GM18508 (cell line): Measurements from ENCODE around the gene OR9A2.

ENCODE experiments used
- ATAC-seq: cut with Tn5 transposase; IDR thresholded peaks from one replicate; pipeline ENCODE4 v1.9.1; 2021; ENCODE audit warnings: moderate number of reproducible peaks; ENCODE audit not compliant: insufficient read depth, unreplicated experiment

Gene OR9A2

DNA sequence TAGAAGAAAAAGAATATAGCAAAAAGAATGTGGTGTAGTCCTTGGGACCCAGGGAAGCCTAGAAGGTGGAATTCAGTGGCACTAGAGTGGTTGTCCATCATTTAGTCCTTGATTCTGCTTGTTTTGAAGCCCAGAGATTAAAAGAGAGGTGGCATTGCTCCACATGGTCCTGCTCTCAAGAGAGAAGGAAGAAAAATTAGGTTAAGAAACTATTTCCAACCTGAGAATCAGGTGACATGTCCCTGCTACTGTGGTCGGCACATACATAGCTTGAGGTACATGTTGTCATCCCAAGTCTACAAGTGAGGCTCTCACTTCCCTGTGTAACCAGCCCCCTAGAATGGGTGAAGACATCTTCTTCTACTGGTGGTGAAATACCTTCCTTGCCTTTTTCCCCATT is at the start of gene OR9A2:
OR9A2 (minus strand) TSS at position 101 of the 400 bp plus-strand sequence; CDS start at position 101, 0 bp downstream.
- no peak for ATAC-seq

DNA sequence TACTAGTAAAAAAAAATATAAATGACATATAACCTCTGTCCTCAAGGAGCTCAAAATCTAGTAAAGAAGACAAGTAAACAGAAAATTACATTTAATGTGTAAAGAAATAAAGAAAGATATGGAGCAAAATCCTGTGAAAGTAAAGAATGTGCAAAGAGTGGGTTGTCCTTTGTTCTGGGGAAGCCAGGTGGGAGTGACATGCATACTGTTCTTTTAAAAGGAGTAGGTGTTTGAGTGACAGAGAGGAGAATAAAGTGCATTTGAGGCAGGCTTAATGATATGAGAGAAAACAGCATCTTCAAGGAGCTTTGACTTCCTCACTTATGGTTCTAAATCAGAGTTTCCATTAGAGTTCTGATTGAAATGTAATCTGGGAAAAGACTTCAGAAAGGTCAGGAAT is 47.2 kb upstream of the OR9A2 start:
- no peak for ATAC-seq

DNA sequence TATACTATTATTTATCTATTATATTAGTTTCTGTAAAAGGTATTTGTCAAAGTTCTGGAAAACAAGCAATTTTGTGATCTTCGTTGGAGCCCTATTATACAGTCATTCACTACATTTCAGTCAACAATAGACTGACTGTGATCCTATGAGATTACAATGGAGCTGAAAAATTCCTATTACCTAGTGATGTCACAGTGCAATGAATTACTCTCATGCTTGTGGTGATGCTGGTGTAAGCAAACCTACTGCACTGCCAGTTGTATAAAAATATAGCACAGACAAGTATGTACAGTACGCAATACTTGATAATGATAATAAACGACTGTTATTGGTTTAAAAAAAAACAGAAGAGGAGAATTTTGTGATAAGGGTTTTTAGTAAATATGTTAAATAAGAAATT is 46.6 kb upstream of the OR9A2 start:
- no peak for ATAC-seq

DNA sequence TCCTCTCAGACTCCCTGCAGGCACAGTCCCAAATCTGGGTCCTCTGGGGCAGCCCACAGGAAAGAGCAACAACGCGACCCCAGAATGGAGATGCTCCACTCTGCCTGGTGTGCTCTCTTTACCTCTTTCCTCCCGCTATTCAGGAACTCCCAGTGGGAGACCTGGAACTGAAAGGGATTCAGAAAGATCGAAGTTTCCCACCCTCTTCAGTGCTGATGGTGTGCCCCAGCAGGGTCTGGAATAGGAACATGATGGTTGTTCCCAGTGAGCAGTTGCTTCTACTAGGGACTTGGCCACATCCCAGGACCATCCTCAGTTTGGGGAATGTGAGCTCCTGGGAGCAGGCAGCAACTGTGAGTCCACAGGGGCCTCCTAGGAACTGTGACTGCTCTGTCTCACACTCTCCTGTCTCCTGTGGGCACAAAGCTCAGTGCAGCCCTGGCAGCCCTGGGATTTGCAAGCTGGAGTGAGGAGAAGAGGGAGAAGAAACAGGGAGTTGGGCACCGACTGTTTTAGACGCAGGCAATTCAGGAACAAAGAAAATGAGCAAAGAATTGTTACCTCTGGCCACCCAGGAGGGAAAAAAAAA is 43.1 kb upstream of the OR9A2 start:
- no peak for ATAC-seq

GRCh38 chr7:143068446-143068845 is 41.5 kb upstream of the OR9A2 start:
- ATAC-seq = no peak

- ATAC-seq = no peak
Measured at GRCh38 chr7:143063741-143064140, 36.8 kb upstream of the OR9A2 start.

DNA sequence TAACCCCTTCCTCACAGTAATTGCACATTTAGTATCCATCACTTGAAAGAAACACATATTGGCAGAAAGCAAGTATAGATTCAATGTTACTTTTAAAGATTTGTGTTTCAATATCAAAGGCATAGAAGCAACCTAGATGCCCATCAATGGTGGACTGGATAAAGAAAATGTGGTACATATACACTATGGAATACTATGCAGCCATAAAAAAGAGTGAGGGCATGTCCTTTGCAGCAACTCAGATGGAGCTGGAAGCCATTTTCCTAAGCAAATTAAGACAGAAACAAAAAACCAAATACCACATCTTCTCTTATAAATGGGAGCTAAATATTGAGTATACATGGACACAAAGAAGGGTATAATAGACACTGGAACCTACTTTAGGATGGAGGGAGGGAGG is 28.8 kb upstream of the OR9A2 start:
- no peak for ATAC-seq

GRCh38 chr7:143054621-143055020 is 27.7 kb upstream of the OR9A2 start:
- no peak for ATAC-seq

GRCh38 chr7:143052041-143052440 is 25.1 kb upstream of the OR9A2 start, which contains the start of gene OR6V1:
Gene OR6V1, plus strand, starts transcription at chr7:143052341. Its CDS starts 0 bp downstream, at chr7:143052341.
- ATAC-seq = no peak

GRCh38 chr7:143050931-143051330 is 24.0 kb upstream of the OR9A2 start:
- ATAC-seq = no peak

DNA sequence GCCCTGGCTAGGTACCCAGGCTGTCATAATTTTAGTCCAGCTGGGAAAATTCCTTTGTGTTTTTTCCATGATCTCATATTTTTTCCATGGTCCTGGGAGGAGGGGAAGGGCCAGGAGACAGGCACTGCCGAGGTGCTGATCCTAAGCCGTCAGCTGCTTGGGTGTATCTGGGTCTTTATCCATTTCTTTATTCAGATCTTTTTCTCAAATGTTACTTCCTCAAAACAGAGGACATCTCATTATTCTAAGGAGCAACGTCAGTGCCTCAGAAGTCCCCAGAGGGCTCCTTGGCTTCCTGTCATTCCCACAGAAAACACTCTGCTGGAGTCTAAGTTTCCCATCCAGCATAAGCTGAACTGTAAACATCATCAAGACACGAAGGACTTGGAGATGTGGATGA is 22.4 kb upstream of the OR9A2 start:
- no peak for ATAC-seq

GRCh38 chr7:143048827-143049226 is 21.9 kb upstream of the OR9A2 start:
- no peak for ATAC-seq

DNA sequence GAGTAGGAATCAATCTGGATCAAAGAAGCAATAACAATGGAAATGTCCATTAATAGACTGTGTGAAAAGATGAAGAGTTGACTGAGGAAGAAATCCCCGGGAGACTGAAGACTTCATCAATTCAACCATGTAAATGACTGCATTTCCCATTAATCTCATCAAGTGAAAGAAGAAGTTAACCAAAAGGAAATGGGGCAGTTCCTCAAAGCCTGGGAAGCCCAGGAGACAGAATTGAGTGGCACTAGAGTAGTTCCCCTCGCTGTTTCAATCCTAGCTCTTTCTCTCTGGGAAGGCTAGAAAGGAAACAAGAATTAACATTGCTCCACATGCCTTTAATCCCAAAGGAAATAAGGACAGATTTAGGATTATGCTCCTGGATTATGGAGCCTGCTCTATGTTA is 20.4 kb upstream of the OR9A2 start:
- ATAC-seq = no peak

- ATAC-seq = no peak
Measured at GRCh38 chr7:143046426-143046851, 19.5 kb upstream of the OR9A2 start.

GRCh38 chr7:143043391-143043790 is 16.5 kb upstream of the OR9A2 start:
- ATAC-seq = no peak

- no peak for ATAC-seq
Measured at GRCh38 chr7:143042790-143043271, 15.9 kb upstream of the OR9A2 start.

GRCh38 chr7:143042159-143042789 is 15.3 kb upstream of the OR9A2 start:
- no peak for ATAC-seq

GRCh38 chr7:143041346-143041745 is 14.4 kb upstream of the OR9A2 start:
- ATAC-seq = no peak

DNA sequence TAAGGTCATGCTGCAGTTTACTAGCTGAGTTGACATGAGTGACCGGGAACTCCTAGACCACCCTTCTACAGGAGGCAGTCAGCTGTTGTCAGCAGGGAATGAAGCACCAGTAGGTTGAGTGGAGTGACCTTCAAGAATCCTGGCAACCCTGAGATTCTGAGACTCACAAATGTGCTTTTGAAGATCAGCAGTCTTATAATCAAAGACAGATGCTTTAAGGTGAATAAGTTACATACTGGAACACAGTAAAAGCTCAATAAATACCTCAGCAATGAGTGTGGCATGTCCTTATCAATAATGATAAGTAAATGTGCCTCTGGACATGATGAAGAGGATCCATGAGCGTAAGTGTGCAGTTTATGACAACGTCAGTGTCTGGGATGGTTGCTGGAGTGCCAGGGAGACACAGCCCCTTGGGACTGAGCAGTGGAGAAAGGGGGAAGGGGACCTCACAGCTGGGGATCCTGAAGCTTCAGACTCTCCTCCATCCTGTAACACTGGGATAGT is 13.3 kb upstream of the OR9A2 start:
- no peak for ATAC-seq

DNA sequence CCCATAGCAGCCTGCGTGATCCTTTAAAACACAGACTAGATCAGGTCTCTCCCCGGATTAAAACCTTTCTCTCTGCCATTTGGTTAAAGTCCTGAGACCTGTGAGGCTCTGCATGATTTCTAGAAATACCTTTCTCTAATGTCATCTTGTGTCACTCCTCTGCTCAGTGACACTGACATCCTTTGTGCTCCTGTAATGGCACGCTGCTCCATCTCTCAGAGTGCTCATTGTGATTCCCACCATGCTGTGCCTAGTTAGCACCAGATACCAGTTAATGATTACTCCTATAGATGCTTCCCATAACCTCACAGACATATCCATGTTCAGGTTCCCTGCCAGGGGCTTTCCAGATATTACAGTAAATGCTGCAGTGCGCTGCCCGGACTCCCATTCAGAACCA is 11.7 kb upstream of the OR9A2 start:
- ATAC-seq = no peak

DNA sequence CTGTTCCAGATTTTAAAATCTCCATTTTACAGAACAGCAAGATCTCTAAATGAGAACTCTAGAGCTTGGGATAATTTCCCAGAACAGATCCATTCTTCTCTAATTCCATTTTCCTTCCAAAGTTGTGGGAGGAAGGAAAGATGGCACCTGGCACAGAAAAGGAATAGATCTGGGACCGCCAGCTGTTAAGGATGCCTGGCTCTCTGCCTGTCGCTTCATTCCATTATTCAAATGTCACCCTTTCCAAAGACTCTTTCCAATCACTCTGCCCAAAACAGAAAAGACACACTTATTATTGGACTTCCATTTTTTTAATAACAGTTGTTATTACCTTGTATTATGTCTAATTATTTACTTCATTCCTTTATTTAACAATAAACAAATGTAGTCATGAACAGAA is 751 bp upstream of the OR9A2 start:
- ATAC-seq = no peak

DNA sequence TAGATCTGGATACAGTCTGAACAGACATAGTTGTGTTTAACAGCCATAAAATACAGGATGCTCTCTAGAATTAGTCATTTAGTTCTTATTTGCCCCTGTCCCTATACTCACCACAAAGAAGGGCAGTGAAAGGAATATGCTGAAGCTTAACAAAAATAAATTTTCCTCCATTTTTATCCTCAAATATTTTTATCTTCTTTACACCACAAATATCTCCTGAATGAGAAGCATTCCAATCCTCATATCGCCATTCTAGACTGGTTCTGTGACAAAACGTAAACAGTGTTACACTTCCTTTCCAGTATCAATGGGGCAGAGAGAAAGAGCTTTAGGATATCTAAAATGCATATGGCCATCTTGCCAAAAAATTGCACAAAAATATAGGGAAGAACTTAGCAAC is 1.6 kb downstream of the OR9A2 start:
- no peak for ATAC-seq
